GM19023 (cell line): ENCODE results near the gene MYO7A.

Experiments used
- ATAC-seq: cut with Tn5 transposase; IDR thresholded peaks from one replicate; pipeline ENCODE4 v1.9.1; 2021; ENCODE audit warnings: mild to moderate bottlenecking, moderate library complexity; ENCODE audit not compliant: unreplicated experiment

MYO7A gene

GRCh38 chr11:77197626-77198320 is 69.7 kb downstream of the MYO7A start:
- ATAC-seq, result no peak

DNA sequence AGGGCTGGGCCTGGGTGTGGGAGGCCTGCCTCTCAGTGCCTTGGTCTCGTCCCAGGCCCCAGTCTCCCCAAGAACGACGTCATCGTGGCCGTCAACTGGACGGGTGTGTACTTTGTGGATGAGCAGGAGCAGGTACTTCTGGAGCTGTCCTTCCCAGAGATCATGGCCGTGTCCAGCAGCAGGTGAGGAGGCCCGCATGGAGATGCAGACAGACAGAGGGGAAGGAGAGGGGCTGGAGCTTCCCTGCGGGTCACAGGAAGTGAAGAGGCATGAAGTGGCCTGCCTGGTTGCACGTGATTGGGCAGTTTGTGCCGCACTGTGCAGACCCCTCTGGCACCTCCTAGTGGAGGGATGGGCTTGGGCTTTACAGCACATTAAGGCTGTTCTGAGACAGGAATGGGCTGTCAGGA is 70.4 kb downstream of the MYO7A start:
- no peak for ATAC-seq

GRCh38 chr11:77199137-77199745 is 71.2 kb downstream of the MYO7A start:
- ATAC-seq, result no peak

DNA sequence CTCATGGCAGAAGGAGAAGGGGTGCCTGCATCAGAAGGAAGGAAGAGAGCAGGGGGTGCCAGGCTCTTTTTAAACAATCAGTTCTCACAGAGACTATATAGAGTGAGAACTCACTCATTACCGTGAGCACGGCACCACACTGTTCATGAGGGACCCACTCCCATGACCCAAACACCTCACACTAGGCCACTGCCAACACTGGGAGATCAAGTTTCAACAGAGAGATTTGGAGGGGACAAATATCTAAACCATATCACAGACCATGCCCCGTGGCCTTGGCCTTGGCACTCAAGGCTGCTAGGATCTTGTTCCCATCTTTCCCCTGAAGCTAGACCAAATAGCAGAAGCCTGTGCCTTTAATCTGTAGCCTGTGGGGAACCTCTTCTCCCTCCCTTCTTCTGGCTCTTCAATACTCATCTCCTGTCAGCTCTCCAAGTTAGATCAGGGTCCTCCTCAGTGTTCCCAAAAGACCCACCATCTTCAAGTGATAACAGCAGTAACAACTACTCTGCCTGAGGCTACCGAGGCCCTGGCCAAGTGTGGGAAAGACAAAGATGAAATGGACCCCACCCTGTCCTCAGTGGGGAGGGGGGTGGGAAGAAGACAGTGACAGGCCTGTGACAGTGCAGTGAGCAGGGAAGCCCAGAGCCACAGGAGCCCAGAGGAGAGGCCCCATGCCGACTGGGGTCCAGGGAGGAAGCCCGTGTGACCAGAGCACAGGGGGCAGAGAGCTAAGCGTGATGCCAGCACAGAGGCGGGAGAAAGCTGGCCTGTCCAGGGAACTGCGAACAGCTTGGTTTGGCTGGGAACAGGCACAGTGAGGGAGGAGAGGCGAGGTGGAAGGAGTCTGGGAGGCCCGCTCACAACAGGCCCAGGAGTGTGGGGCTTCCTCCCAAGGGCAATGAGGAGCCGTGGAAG is 72.6 kb downstream of the MYO7A start:
- ATAC-seq, result no peak

GRCh38 chr11:77201370-77201769 is 73.3 kb downstream of the MYO7A start:
- no peak for ATAC-seq

DNA sequence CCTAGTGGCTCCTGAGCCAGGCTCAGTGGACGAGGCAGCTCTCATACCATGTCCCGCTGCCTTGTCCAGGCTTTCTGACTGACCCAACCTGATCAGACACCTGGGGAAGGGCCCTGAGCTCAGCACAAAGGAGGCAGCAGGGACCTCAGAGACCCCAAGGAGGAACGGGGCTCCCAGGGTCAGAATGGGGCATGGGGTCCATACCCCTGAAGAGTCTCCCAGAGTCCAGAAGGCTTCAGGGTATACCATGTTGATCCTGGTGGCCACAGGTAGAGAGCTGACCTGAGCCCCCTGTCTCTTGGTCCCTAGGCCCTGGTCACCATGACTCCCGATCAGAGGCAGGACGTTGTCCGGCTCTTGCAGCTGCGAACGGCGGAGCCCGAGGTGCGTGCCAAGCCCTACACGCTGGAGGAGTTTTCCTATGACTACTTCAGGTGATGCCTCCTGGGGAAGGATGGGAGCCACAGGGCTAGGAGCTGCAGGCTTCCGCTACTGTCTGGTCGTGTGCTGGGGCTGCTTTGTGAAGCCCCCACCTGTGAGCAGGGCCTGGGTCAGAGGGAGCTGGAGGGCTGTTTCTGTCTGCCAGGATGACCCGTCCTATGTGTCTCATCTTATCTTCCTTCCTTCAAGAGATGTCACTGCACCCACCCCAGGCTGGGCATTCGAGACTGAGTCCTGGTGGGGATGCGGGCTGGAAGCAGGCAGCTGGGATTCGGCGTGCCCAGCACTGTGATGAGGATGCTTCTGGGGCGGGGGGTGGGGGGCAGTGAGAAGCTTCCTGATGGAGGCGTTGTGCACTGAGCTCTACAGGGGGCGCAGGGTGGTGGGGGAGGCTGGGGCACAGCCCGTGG is 74.2 kb downstream of the MYO7A start:
- no peak for ATAC-seq

DNA sequence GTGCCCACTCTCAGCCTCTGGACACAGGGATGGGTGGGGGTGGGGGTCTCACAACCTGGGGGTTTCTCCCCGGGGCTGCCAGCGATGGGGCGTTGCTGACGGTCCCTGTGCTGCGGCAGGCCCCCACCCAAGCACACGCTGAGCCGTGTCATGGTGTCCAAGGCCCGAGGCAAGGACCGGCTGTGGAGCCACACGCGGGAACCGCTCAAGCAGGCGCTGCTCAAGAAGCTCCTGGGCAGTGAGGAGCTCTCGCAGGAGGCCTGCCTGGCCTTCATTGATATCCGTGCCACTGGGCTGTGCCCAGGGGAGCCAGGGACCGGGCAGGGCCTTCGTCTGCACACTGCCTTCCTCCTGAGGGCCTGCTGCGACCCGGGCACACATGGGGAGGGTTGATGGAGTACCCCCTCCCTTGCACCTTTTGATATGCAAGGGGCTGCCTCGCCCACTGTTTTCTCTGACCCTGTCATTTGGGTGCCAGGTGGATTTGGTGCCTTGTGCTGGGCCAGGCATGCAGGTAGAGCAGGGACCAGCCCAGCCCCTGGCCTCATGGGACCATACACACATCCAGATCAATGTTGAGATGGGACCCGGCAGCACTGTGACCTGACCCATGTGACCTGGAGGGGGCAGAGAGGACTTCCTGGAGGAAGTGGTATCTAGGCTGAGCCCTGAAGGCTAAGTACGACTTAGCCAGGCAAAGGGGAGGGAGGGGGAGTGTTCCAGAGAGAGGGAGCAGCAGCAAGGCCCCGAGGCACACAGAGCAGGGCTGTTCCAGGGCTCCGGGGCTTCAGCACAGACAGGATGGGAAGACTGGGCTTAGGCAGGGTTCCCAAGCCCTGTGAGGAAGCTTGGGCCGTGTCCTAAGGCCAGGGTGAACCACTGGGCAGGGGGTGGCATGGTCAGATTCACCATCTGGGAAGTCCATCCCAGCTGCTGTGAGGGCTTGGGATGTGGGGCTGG is 75.2 kb downstream of the MYO7A start:
- no peak for ATAC-seq

- ATAC-seq, result no peak
These were observed 76.1 kb downstream of the MYO7A start for GRCh38 chr11:77203901-77204753.

DNA sequence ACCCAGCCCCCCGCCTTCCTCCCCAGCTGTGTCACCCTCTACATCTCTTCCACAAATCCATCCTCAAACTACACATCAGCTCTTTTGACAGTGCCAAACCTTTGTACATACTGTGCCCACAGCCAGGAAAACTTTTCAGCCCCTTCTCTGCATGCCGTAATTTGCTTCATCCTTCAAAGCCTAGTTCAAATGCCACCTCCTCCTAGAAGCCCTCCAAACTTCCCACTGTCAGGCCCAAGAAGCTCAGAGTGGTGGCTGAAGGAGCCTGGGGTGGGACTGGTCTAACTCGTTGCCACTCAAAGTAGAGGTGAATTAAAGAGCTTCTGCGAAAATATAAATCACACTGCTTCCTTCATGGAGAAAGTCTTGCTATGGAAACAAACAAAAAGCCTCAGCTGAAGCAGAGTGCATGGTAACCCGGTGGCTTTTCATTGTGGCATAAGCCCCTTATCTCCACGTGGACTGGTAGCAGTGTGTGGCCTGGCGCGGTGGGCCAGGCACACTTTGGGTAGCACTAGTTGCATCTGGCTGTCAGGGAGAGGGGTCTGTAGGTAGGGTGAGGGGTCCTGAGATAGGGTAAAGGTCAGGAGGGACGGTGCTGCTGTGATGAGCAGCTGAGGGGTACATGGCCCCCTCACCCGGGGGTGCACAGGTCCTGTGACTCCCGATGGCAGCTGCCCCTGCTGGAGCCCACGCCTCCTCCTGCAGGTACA is 76.9 kb downstream of the MYO7A start:
- ATAC-seq, result no peak

- no peak for ATAC-seq
These were observed 77.6 kb downstream of the MYO7A start for GRCh38 chr11:77205467-77206263.

- no peak for ATAC-seq
These were observed 78.4 kb downstream of the MYO7A start for GRCh38 chr11:77206264-77207018.

DNA sequence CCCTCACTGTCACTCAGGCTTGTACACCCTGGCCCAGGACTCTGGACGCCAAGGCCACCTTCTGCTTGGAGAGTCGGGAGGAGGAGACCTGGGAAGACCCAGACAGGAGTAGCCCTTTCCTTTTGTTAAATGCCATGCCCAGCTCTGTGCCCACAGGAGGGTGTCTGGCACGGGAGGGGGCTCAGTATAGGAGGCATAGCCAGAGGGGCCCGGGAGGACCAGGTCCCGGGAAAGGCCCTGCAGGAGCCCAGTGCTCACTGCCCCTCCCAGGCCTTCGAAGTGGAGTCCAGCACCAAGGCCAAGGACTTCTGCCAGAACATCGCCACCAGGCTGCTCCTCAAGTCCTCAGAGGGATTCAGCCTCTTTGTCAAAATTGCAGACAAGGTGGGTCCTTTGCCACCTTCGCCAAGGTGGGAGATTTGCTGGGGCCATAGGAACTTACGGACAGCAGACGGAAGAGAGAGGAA is 79.0 kb downstream of the MYO7A start:
- ATAC-seq, result no peak

DNA sequence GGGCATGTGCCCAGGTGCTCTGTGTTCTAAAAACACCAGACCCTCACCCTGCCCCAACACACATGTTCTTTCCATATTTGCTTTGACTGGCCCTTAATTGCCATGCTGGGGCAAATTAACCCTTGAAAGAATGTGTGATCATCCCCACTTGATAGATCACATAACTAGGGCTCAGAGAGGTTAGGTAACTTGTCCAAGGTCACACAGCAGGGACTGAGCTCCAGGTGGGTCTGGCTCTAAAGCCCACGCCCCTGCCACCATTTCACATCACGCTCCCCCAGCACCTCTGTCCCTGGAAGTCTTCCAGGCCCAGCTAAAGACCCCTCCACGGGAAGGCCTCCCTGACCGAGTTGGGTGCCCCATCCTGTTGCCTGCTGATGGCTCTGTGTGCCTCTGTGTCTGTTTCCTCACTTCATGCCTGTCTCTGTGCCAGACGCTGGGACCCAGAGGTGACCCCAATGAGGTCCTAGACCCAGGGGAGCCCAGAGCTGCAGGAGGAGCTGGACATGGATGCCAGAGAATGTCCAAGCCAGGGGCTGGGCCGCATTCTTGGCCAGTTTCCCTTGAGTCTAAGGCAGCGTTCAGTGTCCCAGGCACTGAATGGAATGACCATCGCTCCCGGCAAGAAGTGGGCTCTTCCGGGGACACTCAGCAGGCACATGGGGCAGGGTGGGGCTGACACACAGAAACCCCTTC is 79.7 kb downstream of the MYO7A start:
- ATAC-seq, result no peak

- no peak for ATAC-seq
These were observed 80.5 kb downstream of the MYO7A start for GRCh38 chr11:77208535-77208934.

DNA sequence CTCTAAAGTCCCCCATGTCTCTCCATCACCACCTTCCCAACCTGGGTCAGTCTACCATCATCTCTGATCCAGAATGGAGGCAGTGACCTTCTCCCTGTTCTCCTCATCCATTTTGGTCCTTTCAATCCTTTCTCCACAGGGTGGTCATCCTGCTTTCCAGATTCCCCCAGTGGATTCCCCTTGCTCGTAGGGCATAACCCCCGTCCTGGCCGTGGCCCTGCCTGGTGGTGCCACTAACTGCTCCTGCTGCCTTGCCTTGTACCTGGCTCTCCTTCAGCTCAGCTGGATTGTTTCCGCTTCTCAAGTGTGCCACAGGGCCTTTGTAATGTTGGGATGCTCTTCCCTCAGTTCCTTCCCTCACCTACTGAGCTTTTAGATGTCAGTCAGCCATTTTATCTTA is 81.6 kb downstream of the MYO7A start:
- no peak for ATAC-seq

DNA sequence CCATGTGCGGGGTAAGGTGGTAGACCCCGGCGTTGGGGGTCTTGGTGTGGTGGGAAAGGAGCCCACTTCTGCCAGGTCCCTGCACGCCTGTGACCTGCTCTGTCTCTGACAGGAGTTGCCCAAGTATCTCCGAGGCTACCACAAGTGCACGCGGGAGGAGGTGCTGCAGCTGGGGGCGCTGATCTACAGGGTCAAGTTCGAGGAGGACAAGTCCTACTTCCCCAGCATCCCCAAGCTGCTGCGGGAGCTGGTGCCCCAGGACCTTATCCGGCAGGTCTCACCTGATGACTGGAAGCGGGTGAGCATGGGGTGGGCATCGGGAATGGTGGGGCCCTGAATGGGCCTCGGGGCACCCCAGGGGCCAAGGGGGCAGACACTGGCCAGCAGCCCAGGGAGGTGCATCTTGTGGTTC is 83.0 kb downstream of the MYO7A start:
- no peak for ATAC-seq
